Mesendoderm (in vitro differentiated cells): ENCODE data around the gene PRPF40A.
A peak's percentile ranks its signal among the peaks of the same experiment; 100 is the strongest.

Source experiments
- DNase-seq: peaks from one replicate; pipeline ENCODE4 v3.0.0; 2013
- H2AK5ac ChIP-seq: 2 replicates; pipeline ENCODE4 v1.6.1; 2013; ENCODE audit warnings: low read length, inconsistent platforms
- H2BK120ac ChIP-seq: 2 replicates; pipeline ENCODE4 v1.6.1; 2013; ENCODE audit warnings: low read depth, mild to moderate bottlenecking, low read length, moderate library complexity, mixed read lengths
- H2BK15ac ChIP-seq: replicated peaks from 2 replicates; pipeline ENCODE4 v1.6.1; 2013; ENCODE audit warnings: low read depth, mild to moderate bottlenecking, moderate library complexity
- H2BK5ac ChIP-seq: 2 replicates; pipeline ENCODE4 v1.6.1; 2013; ENCODE audit warnings: low read length, inconsistent platforms
- H3K18ac ChIP-seq: 2 replicates; pipeline ENCODE4 v1.6.1; 2013; ENCODE audit warnings: mild to moderate bottlenecking, low read length, mixed read lengths
- H3K23ac ChIP-seq: one replicate; pipeline ENCODE4 v1.6.1; 2013; ENCODE audit warnings: low read length
- H3K27ac ChIP-seq: 2 replicates; pipeline ENCODE4 v1.5.1; 2013; ENCODE audit warnings: low read depth, mild to moderate bottlenecking, inconsistent platforms, low read length, moderate library complexity
- H3K27me3 ChIP-seq: 2 replicates; pipeline ENCODE4 v1.6.1; 2013; ENCODE audit warnings: low read length, control low read depth, mild to moderate bottlenecking, inconsistent platforms; ENCODE audit not compliant: insufficient read depth, poor library complexity
- H3K36me3 ChIP-seq: 2 replicates; pipeline ENCODE4 v1.6.1; 2013; ENCODE audit warnings: low read length, inconsistent platforms; ENCODE audit not compliant: control insufficient read depth, insufficient read depth
- H3K4ac ChIP-seq: one replicate; pipeline ENCODE4 v1.6.1; 2013; ENCODE audit warnings: low read depth, mild to moderate bottlenecking, low read length, moderate library complexity
- H3K4me1 ChIP-seq: 2 replicates; pipeline ENCODE4 v1.6.1; 2013; ENCODE audit warnings: low read depth, low read length, inconsistent platforms; ENCODE audit not compliant: control insufficient read depth
- H3K4me2 ChIP-seq: 2 replicates; pipeline ENCODE4 v1.6.1; 2013; ENCODE audit warnings: low read length
- H3K4me3 ChIP-seq: 2 replicates; pipeline ENCODE4 v1.5.1; 2013; ENCODE audit warnings: mild to moderate bottlenecking, low read length
- H3K56ac ChIP-seq: one replicate; pipeline ENCODE4 v1.6.1; 2013; ENCODE audit warnings: low read length
- H3K79me1 ChIP-seq: 2 replicates; pipeline ENCODE4 v1.6.1; 2013; ENCODE audit warnings: low read length, inconsistent platforms
- H3K79me2 ChIP-seq: 2 replicates; pipeline ENCODE4 v1.6.1; 2013; ENCODE audit warnings: mild to moderate bottlenecking, low read length; ENCODE audit not compliant: control insufficient read depth, insufficient read depth
- H3K9ac ChIP-seq: 2 replicates; pipeline ENCODE4 v1.6.1; 2013; ENCODE audit warnings: low read length, inconsistent platforms
- H4K5ac ChIP-seq: one replicate; pipeline ENCODE4 v1.6.1; 2013; ENCODE audit warnings: low read length
- H4K8ac ChIP-seq: one replicate; pipeline ENCODE4 v1.6.1; 2013; ENCODE audit warnings: low read depth, mild to moderate bottlenecking, control low read depth, low read length, moderate library complexity
- WGBS: extraction: QIAGEN DNeasy Blood & Tissue Kit; methylation state at CpG from one replicate; pipeline ENCODE4 v1.1.7; 2013; ENCODE audit warnings: low lambda C conversion rate, missing lambda C conversion rate; ENCODE audit not compliant: insufficient coverage; ENCODE audit errors: extremely low coverage; 5-methylcytosine and 5-hydroxymethylcytosine counted together

PRPF40A gene

DNA sequence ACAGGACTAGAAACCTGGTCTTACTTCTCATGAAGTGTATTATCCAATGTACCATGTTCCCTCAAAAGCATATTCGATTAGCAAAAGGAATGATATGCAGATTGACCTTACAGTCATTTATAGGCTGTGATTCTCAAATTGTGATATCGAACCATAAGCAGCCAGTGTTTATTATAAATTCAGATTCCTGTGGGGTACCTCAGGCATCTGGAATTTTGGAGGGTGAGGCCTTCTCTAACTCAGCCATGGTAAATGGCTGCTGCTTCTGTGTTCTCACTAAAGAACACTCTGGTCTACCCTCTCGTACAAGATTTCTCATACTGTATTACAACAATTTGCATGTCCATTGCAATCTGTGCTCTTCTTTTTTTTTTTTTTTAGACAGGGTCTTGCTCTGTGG is 84.5 kb downstream of the PRPF40A start:
- no peaks in the 10 kb centered on the region for H3K4me1 ChIP-seq
- no peak overlapping the region for H3K23ac ChIP-seq
- DNase-seq: no peak
- no peak overlapping the region for H2AK5ac ChIP-seq
- no peak overlapping the region for H3K56ac ChIP-seq
- no peak overlapping the region for H3K4me3 ChIP-seq
- peaks cover 6% of the 10 kb centered on the region for H3K36me3 ChIP-seq
- no peaks in the 10 kb centered on the region for H3K79me2 ChIP-seq
- H3K27ac ChIP-seq: no peak overlapping the region
- no peak overlapping the region for H3K9ac ChIP-seq
- H3K27me3 ChIP-seq: no peaks in the 10 kb centered on the region
- no peak overlapping the region for H3K4ac ChIP-seq
- no peak overlapping the region for H4K8ac ChIP-seq
- H3K18ac ChIP-seq: no peak overlapping the region
- no peak overlapping the region for H3K4me2 ChIP-seq
- no peaks in the 10 kb centered on the region for H3K79me1 ChIP-seq
- no peak overlapping the region for H4K5ac ChIP-seq
- no peak overlapping the region for H2BK5ac ChIP-seq
- H2BK15ac ChIP-seq: no peak overlapping the region
- no peak overlapping the region for H2BK120ac ChIP-seq
- WGBS: no CpG with 5 or more reads among the region's 3 CpGs

DNA sequence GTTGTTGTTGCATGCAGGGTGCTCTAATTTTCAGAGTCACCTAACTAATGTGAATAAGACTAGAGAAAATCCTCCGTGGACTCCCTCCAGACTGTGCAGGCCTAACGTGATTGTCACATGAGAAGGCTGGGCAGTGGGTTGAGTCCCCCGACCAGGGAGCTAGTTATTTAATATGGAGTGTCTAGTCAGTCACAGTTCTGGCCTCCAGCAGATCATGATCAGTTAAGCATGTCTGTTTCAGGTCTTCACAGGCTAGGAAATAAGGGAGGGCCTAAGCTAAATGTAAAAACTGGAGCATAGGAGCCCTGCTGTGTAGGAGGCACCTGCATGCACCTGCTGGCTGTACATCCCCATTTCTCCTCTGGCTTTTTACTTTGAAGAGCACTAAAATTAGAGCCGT is 86.8 kb downstream of the PRPF40A start:
- H3K23ac ChIP-seq: no peak overlapping the region
- no peaks in the 10 kb centered on the region for H3K27me3 ChIP-seq
- H3K27ac ChIP-seq: no peak overlapping the region
- no peak overlapping the region for H3K56ac ChIP-seq
- no peak overlapping the region for H3K9ac ChIP-seq
- H3K79me2 ChIP-seq: no peaks in the 10 kb centered on the region
- no peak overlapping the region for H2BK15ac ChIP-seq
- no peaks in the 10 kb centered on the region for H3K4me1 ChIP-seq
- H3K4ac ChIP-seq: no peak overlapping the region
- no peak overlapping the region for H4K8ac ChIP-seq
- no CpG with 5 or more reads among the region's 4 CpGs for WGBS
- no peak overlapping the region for H2AK5ac ChIP-seq
- H4K5ac ChIP-seq: no peak overlapping the region
- H3K79me1 ChIP-seq: no peaks in the 10 kb centered on the region
- no peak overlapping the region for H3K18ac ChIP-seq
- H3K4me3 ChIP-seq: no peak overlapping the region
- no peak overlapping the region for H3K4me2 ChIP-seq
- DNase-seq: no peak
- no peak overlapping the region for H2BK5ac ChIP-seq
- peaks cover 6% of the 10 kb centered on the region for H3K36me3 ChIP-seq
- no peak overlapping the region for H2BK120ac ChIP-seq

DNA sequence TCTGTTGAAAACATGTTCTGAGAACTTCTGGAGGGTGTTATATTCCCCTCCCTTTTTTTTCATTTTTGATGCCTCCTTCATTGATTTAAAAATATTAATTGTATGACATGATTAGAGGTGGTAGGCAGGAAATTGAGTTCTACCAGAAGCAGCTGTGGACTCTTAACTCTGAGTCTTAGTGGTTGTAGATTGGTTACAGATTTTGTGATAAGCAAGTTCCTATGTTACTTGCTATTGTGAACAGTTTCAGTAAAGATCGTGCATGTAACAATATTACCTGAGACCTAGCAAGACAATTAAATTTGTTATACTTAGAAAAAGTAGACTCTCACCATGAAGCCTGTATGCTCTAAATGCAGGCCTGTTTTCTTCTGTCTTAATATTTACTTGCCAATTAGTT is 88.1 kb downstream of the PRPF40A start:
- no peak overlapping the region for H3K4me3 ChIP-seq
- no peak overlapping the region for H3K9ac ChIP-seq
- no peak overlapping the region for H2AK5ac ChIP-seq
- no peak overlapping the region for H2BK15ac ChIP-seq
- no peak overlapping the region for H4K5ac ChIP-seq
- H3K36me3 ChIP-seq: peaks cover 6% of the 10 kb centered on the region
- H3K23ac ChIP-seq: no peak overlapping the region
- no peak overlapping the region for H3K18ac ChIP-seq
- WGBS: no CpG with 5 or more reads among the region's 1 CpG
- H3K4me1 ChIP-seq: no peaks in the 10 kb centered on the region
- H3K79me2 ChIP-seq: no peaks in the 10 kb centered on the region
- no peak overlapping the region for H3K56ac ChIP-seq
- H2BK5ac ChIP-seq: no peak overlapping the region
- H3K4ac ChIP-seq: no peak overlapping the region
- no peak overlapping the region for H2BK120ac ChIP-seq
- no peak for DNase-seq
- H4K8ac ChIP-seq: no peak overlapping the region
- H3K27ac ChIP-seq: no peak overlapping the region
- no peak overlapping the region for H3K4me2 ChIP-seq
- no peaks in the 10 kb centered on the region for H3K27me3 ChIP-seq
- no peaks in the 10 kb centered on the region for H3K79me1 ChIP-seq

DNA sequence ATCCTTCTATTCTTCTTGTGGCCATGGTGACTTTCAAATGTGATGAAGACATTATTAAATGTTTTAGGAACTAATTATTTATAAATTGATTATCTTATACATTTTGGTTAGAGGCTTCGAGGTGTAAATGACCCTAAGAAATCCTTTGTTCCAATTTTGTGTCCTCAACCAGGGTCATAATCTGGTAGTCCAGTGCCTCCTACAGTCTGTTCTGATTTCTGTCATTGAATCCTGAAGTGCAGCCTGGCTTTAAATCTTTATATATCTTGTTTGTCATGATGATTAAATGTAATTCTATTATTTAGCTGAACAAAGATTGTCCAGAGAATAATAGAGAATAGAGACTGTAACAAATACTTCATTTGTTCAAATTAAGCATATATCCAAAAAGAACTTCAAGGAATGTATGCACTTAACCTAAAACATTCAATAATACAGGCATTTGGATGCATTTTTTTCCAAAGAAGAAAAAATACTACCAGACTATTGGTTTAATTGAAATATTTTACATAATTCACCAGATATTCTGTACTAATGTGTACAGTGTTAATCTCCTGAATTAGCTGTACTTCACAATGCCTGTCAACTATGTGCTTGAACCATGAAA is 89.8 kb downstream of the PRPF40A start:
- no peak overlapping the region for H2BK15ac ChIP-seq
- no peaks in the 10 kb centered on the region for H3K79me2 ChIP-seq
- H3K4me3 ChIP-seq: no peak overlapping the region
- no peaks in the 10 kb centered on the region for H3K4me1 ChIP-seq
- no peak overlapping the region for H3K4ac ChIP-seq
- no peaks in the 10 kb centered on the region for H3K27me3 ChIP-seq
- H2BK120ac ChIP-seq: no peak overlapping the region
- H2AK5ac ChIP-seq: no peak overlapping the region
- H2BK5ac ChIP-seq: no peak overlapping the region
- no peak overlapping the region for H3K18ac ChIP-seq
- no peak overlapping the region for H3K56ac ChIP-seq
- DNase-seq: peak; percentile 30
- no peak overlapping the region for H4K5ac ChIP-seq
- no CpG with 5 or more reads among the region's 1 CpG for WGBS
- H3K36me3 ChIP-seq: peaks cover 6% of the 10 kb centered on the region
- no peak overlapping the region for H3K27ac ChIP-seq
- no peak overlapping the region for H3K23ac ChIP-seq
- no peak overlapping the region for H4K8ac ChIP-seq
- H3K79me1 ChIP-seq: no peaks in the 10 kb centered on the region
- H3K9ac ChIP-seq: no peak overlapping the region
- H3K4me2 ChIP-seq: no peak overlapping the region

DNA sequence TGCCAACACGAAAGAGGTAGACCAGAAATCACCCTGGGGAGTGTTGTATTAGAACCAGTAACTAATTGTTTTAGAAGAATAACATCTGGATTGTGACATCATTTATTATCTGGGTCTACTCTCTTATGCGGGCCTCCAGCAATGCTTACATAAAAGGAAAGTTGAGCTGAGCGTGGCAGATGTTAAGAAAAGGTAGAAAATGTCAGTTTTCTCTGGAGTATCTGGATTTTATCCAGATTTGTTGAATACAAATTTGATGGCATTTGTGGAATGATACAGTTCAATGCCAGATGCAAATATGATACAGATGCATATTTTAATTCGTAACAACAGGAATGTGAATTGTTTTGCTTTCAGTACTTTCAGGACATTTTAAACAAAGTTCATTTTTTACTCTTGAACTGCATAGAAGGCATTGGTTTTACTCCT is 90.3 kb downstream of the PRPF40A start:
- no peaks in the 10 kb centered on the region for H3K79me2 ChIP-seq
- H2BK15ac ChIP-seq: no peak overlapping the region
- H2AK5ac ChIP-seq: no peak overlapping the region
- H3K18ac ChIP-seq: no peak overlapping the region
- no peaks in the 10 kb centered on the region for H3K27me3 ChIP-seq
- DNase-seq: no peak
- H3K79me1 ChIP-seq: no peaks in the 10 kb centered on the region
- H3K4ac ChIP-seq: no peak overlapping the region
- H3K4me1 ChIP-seq: no peaks in the 10 kb centered on the region
- H3K36me3 ChIP-seq: peaks cover 6% of the 10 kb centered on the region
- H3K27ac ChIP-seq: no peak overlapping the region
- no peak overlapping the region for H4K5ac ChIP-seq
- no peak overlapping the region for H4K8ac ChIP-seq
- no peak overlapping the region for H3K9ac ChIP-seq
- no peak overlapping the region for H3K4me2 ChIP-seq
- no peak overlapping the region for H3K23ac ChIP-seq
- WGBS: no CpG with 5 or more reads among the region's 4 CpGs
- H3K56ac ChIP-seq: no peak overlapping the region
- H3K4me3 ChIP-seq: no peak overlapping the region
- H2BK120ac ChIP-seq: no peak overlapping the region
- no peak overlapping the region for H2BK5ac ChIP-seq

DNA sequence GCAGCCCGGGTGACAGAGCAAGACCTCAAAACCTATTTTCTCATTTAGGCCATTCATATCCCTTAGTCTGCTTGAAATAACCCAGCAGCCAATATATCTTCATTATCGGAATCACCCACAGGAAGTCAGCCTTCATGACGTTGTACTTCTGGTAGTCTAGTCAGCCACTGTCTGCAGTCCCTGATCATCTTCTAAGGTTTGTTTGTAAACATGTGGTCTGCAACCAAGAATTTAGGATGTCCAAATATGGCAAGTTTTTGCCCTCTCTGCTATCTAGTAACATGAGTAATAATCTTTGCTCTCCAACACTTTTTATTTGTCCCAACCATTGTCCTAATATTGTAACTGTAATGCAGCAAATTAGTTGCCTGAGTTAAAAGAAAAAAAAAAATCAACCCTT is 92.5 kb downstream of the PRPF40A start:
- no peak overlapping the region for H2BK5ac ChIP-seq
- DNase-seq: no peak
- no CpG with 5 or more reads among the region's 3 CpGs for WGBS
- no peak overlapping the region for H2BK15ac ChIP-seq
- no peak overlapping the region for H3K56ac ChIP-seq
- H4K8ac ChIP-seq: no peak overlapping the region
- H3K4me3 ChIP-seq: no peak overlapping the region
- H2AK5ac ChIP-seq: no peak overlapping the region
- H3K27ac ChIP-seq: no peak overlapping the region
- H3K4ac ChIP-seq: no peak overlapping the region
- no peak overlapping the region for H3K9ac ChIP-seq
- H2BK120ac ChIP-seq: no peak overlapping the region
- no peaks in the 10 kb centered on the region for H3K4me1 ChIP-seq
- H3K79me2 ChIP-seq: no peaks in the 10 kb centered on the region
- H3K23ac ChIP-seq: no peak overlapping the region
- no peak overlapping the region for H3K4me2 ChIP-seq
- H3K18ac ChIP-seq: no peak overlapping the region
- peaks cover 6% of the 10 kb centered on the region for H3K36me3 ChIP-seq
- H4K5ac ChIP-seq: no peak overlapping the region
- no peaks in the 10 kb centered on the region for H3K27me3 ChIP-seq
- no peaks in the 10 kb centered on the region for H3K79me1 ChIP-seq
